ENCODE measurements around the gene RALGPS1.

Gene RALGPS1

DNA sequence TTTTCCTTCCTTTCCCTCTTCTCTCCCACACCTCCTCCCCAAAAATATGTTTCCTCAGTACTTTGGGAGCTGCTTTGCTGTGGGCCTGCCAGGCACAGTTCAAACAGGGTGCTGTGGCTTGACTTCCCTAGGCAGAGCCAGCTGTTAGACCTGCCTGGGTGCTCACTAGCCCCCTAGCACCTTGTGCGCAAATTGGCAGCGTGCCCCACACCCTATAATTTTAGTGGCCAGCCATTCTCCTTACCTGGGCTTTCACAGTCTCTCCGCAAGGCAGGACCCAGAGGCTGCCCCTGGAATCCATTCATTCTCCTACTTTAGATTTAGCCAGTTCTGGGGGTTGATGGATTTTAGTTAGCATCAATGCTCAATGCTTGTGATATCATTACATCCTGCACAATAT lies 135.6 kb downstream of the RALGPS1 start:
- H3K4me3 ChIP-seq (ENCODE audit: low read depth, low read length) = no peak overlapping the region
- DNase-seq (ENCODE audit: low read depth) = no peak
- TF ChIP-seq MYC (IDR thresholded peaks at IDR 0.05; ENCODE audit: low read depth, low read length) = no peak
- TF ChIP-seq, protein P1, sequence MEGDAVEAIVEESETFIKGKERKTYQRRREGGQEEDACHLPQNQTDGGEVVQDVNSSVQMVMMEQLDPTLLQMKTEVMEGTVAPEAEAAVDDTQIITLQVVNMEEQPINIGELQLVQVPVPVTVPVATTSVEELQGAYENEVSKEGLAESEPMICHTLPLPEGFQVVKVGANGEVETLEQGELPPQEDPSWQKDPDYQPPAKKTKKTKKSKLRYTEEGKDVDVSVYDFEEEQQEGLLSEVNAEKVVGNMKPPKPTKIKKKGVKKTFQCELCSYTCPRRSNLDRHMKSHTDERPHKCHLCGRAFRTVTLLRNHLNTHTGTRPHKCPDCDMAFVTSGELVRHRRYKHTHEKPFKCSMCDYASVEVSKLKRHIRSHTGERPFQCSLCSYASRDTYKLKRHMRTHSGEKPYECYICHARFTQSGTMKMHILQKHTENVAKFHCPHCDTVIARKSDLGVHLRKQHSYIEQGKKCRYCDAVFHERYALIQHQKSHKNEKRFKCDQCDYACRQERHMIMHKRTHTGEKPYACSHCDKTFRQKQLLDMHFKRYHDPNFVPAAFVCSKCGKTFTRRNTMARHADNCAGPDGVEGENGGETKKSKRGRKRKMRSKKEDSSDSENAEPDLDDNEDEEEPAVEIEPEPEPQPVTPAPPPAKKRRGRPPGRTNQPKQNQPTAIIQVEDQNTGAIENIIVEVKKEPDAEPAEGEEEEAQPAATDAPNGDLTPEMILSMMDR (IDR thresholded peaks at IDR 0.05; ENCODE audit: low read depth, low read length) = no peak
- TF ChIP-seq POLR2A (IDR thresholded peaks at IDR 0.05; ENCODE audit: extremely low read depth, insufficient read length) = no peak
- TF ChIP-seq, protein P2, sequence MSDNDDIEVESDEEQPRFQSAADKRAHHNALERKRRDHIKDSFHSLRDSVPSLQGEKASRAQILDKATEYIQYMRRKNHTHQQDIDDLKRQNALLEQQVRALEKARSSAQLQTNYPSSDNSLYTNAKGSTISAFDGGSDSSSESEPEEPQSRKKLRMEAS (IDR thresholded peaks at IDR 0.05; ENCODE audit: low read depth, low read length) = no peak

DNA sequence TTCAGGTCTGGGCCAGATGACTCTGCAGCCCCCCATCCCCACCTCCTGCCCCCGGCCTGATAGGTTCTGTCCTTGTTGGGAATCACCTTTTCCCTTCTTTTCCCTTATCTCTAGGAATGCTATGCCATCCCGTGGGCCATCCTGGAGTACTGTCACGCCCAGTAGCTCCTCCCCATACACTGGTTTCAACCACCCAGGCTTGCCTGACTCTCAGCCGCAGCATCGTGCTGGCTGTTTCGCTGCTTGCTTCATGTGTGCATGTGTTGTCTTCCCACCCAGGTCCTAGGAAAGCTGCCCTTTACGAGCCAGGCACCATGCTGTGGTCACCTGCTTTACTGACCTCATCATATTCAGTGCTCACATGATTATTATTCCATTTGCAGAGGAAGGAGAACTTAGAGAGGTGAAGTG lies 136.0 kb downstream of the RALGPS1 start:
- no peak for DNase-seq (ENCODE audit: low read depth)
- TF ChIP-seq, protein P1 (IDR thresholded peaks at IDR 0.05; ENCODE audit: low read depth, low read length) = no peak
- TF ChIP-seq POLR2A (IDR thresholded peaks at IDR 0.05; ENCODE audit: extremely low read depth, insufficient read length) = no peak
- no peak for TF ChIP-seq MYC (IDR thresholded peaks at IDR 0.05; ENCODE audit: low read depth, low read length)
- no peak overlapping the region for H3K4me3 ChIP-seq (ENCODE audit: low read depth, low read length)

DNA sequence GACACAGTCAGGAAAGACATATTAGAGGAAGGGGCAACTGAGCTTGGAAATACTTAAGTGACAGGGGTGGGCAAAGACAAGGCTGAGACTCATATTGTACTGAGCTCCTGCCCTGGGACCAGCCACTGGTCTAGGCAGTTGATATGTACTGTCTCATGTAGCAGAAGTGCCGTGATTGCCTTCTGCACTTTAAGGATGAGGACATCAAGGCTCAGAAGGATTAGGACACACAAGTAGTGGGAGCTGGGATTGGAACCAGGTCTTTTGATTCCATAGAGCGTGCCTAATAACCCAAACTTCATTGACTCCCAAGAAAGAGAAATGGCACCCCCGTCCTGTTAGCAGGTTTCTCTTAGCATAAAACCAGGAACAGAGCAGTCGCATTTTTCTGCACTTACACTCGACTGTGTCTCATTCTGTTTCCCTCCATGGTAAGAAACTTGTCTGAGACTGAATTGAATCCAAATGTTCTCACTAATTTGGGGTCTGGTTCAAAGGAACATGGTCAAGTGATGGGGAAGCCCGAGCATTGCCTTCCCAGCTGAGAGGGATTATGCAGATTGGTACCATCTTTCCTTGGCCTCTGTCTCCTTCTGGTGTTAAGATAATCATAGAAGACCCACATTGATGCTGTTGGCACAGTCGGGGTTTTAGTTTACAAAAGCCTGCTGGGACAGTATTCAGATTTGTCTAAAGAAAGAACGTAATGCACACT lies 137.5 kb downstream of the RALGPS1 start:
- TF ChIP-seq, protein P2 (IDR thresholded peaks at IDR 0.05; ENCODE audit: low read depth, low read length) = no peak
- no peak for TF ChIP-seq MYC (IDR thresholded peaks at IDR 0.05; ENCODE audit: low read depth, low read length)
- no peak overlapping the region for H3K4me3 ChIP-seq (ENCODE audit: low read depth, low read length)
- no peak for DNase-seq (ENCODE audit: low read depth)

DNA sequence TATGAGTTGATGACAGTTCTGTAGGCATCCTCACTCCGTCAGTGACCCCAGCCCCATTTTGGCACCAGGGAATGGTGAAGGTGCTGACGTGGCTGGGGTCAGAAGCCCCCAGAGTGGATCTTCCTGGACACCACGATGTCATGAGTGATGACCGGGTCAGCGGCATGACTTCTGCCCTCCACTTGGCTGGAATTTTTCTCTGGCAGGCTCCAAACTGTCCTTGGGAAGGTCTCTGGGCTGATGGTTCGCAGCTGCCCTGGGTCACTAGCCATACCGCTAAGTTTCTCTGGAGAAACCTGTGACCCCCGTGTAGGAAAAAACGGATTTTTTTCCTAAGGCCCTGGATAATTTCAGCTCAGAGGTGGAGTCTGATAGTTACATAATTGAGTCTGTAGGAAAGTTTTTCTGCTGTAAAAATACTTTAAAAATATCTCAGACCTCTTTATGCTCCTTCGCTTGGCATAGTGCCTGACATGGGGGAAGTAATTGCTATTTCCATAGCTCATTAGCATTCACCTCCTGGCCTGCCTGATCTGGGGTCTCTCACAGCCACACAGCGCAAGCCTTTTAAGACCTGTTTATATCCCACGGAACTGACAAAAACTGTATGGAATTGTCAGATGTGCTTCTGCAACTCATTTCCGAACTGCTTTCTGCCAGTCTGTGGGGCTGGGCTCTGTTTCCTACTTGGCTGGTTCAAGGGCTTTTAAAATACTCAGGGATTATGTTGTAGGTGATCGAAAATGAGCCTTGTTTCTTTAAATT lies 138.7 kb downstream of the RALGPS1 start:
- no peak overlapping the region for H3K4me3 ChIP-seq (ENCODE audit: low read depth, low read length)
- TF ChIP-seq MYC (IDR thresholded peaks at IDR 0.05; ENCODE audit: low read depth, low read length) (no peak), POLR2A (IDR thresholded peaks at IDR 0.05; ENCODE audit: extremely low read depth, insufficient read length) (no peak)
- TF ChIP-seq, protein P1 (IDR thresholded peaks at IDR 0.05; ENCODE audit: low read depth, low read length) = no peak
- TF ChIP-seq, protein P2 (IDR thresholded peaks at IDR 0.05; ENCODE audit: low read depth, low read length) = no peak
- DNase-seq (ENCODE audit: low read depth) = no peak

DNA sequence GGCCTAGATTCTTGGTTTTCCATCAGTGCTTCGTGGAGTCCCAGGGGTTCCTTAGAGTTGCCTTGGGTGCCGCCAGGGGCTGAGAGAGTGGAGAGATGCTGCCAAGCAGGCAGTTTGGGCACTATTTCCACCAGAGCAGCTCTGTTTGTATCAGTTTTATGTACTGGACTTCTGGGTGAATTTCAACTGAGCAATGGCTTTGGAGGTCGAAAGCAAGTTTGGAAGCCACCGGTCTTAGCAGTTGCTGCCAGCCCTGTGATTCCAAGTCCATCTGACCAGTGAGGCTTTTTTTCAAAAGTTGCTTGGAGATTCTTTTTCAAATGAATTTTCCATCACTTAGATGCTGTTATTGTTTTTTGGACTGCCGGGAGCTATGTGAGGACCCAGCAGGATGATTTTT lies 139.4 kb downstream of the RALGPS1 start:
- H3K4me3 ChIP-seq (ENCODE audit: low read depth, low read length) = no peak overlapping the region
- TF ChIP-seq MYC (IDR thresholded peaks at IDR 0.05; ENCODE audit: low read depth, low read length) = no peak
- TF ChIP-seq, protein P2 (IDR thresholded peaks at IDR 0.05; ENCODE audit: low read depth, low read length) = no peak
- TF ChIP-seq, protein P1 (IDR thresholded peaks at IDR 0.05; ENCODE audit: low read depth, low read length) = no peak
- TF ChIP-seq POLR2A (IDR thresholded peaks at IDR 0.05; ENCODE audit: extremely low read depth, insufficient read length) = no peak
- no peak for DNase-seq (ENCODE audit: low read depth)

DNA sequence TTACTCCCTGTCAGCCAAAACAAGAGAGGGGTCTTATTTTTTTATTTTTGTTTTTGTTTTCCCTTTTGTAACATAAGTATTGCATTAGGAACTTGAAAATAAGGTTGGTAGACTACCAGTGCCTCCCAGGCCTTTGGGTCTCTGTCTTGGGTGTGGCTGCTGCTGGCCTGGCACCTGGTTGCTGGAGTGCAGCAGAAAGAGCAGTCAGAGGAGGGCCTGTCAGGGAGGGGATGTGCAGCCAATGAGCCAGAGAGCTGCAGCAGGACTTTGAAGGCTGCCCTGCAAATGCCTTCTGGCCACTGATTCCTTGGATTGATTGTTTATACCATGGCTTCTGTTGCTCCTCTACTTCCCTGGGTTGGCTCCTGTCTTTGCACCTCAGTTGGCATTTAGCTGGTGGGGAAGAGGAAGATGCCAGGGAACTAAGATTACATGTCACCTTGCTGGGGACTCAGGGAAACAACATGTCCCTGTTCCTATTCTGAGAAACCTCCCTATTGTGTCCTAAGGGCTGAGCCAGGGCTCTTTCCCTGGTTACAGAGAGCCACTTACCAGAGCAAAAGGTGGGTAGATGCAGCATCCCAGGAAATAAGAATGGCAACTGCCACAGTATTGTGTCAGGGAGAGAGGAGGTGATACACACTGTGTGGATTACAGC lies 141.3 kb downstream of the RALGPS1 start:
- TF ChIP-seq, protein P1 (IDR thresholded peaks at IDR 0.05; ENCODE audit: low read depth, low read length) = no peak
- TF ChIP-seq POLR2A (IDR thresholded peaks at IDR 0.05; ENCODE audit: extremely low read depth, insufficient read length) (no peak), MYC (IDR thresholded peaks at IDR 0.05; ENCODE audit: low read depth, low read length) (no peak)
- TF ChIP-seq, protein P2 (IDR thresholded peaks at IDR 0.05; ENCODE audit: low read depth, low read length) = no peak
- no peak overlapping the region for H3K4me3 ChIP-seq (ENCODE audit: low read depth, low read length)
- no peak for DNase-seq (ENCODE audit: low read depth)
